Neuronal stem cell (in vitro differentiated cells): ENCODE results near the gene HMGN1.

Experiments
- DNase-seq: peaks from one replicate; pipeline ENCODE4 v3.0.0-alpha.2; 2013; ENCODE audit warnings: low spot score
- H2AFZ ChIP-seq: one replicate; pipeline ENCODE4 v1.6.1; 2013; ENCODE audit warnings: mild to moderate bottlenecking, low read length, inconsistent platforms
- H2AK5ac ChIP-seq: 2 replicates; pipeline ENCODE4 v1.6.1; 2013; ENCODE audit warnings: low read depth, mild to moderate bottlenecking, inconsistent platforms, low read length, moderate library complexity, mixed read lengths
- H2BK120ac ChIP-seq: 2 replicates; pipeline ENCODE4 v1.6.1; 2013; ENCODE audit warnings: low read depth, mild to moderate bottlenecking, inconsistent platforms, low read length, moderate library complexity, mixed read lengths
- H2BK12ac ChIP-seq: one replicate; pipeline ENCODE4 v1.6.1; 2013; ENCODE audit warnings: low read length, inconsistent platforms
- H2BK15ac ChIP-seq: 2 replicates; pipeline ENCODE4 v1.6.1; 2013; ENCODE audit warnings: mild to moderate bottlenecking, low read length, inconsistent platforms, mixed read lengths
- H2BK5ac ChIP-seq: one replicate; pipeline ENCODE4 v1.6.1; 2013; ENCODE audit warnings: inconsistent platforms, mild to moderate bottlenecking, low read length, moderate library complexity
- H3K14ac ChIP-seq: one replicate; pipeline ENCODE4 v1.6.1; 2013; ENCODE audit warnings: low read length, inconsistent platforms
- H3K18ac ChIP-seq: 2 replicates; pipeline ENCODE4 v1.6.1; 2013; ENCODE audit warnings: low read length, inconsistent platforms
- H3K23ac ChIP-seq: 2 replicates; pipeline ENCODE4 v1.6.1; 2013; ENCODE audit warnings: low read depth, mild to moderate bottlenecking, mixed read lengths, low read length, inconsistent platforms; ENCODE audit not compliant: poor library complexity
- H3K27ac ChIP-seq: replicated peaks from 3 replicates; pipeline ENCODE4 v1.5.1; 2013; ENCODE audit warnings: low read length, inconsistent platforms
- H3K27me3 ChIP-seq, 3 experiments: 2 replicates each; pipeline ENCODE4 v1.6.1; 2013; ENCODE audit warnings: low read length in 3 of 3, mild to moderate bottlenecking in 2 of 3, inconsistent platforms in 1 of 3, low read depth in 1 of 3, mixed read lengths in 1 of 3, moderate library complexity in 1 of 3; ENCODE audit not compliant: control insufficient read depth in 3 of 3, insufficient read depth in 3 of 3
- H3K36me3 ChIP-seq, 2 donors: replicated peaks in 1 of 2; 2 replicates each; pipeline ENCODE4 v1.6.1; 2013; ENCODE audit warnings: low read length in 2 of 2; ENCODE audit not compliant: control insufficient read depth in 2 of 2, insufficient read depth in 2 of 2
- H3K4ac ChIP-seq: 2 replicates; pipeline ENCODE4 v1.6.1; 2013; ENCODE audit warnings: inconsistent platforms, mild to moderate bottlenecking, low read length, moderate library complexity
- H3K4me1 ChIP-seq, 2 donors: 1 replicate in 1 of 2; 2 replicates in 1 of 2; pipeline ENCODE4 v1.6.1; 2013; ENCODE audit warnings: low read length in 2 of 2, low read depth in 1 of 2; ENCODE audit not compliant: control insufficient read depth in 2 of 2, insufficient read depth in 1 of 2
- H3K4me2 ChIP-seq: one replicate; pipeline ENCODE4 v1.6.1; 2013; ENCODE audit warnings: mild to moderate bottlenecking, low read length, inconsistent platforms; ENCODE audit not compliant: insufficient read depth, poor library complexity, severe bottlenecking
- H3K4me3 ChIP-seq, 2 donors: 2 replicates each; pipeline ENCODE4 v1.5.1; 2013; ENCODE audit warnings: low read length in 2 of 2, mild to moderate bottlenecking in 2 of 2, inconsistent platforms in 1 of 2, moderate library complexity in 1 of 2
- H3K79me1 ChIP-seq: one replicate; pipeline ENCODE4 v1.6.1; 2013; ENCODE audit warnings: low read depth, mild to moderate bottlenecking, inconsistent platforms, low read length, moderate library complexity
- H3K9ac ChIP-seq: one replicate; pipeline ENCODE4 v1.6.1; 2013; ENCODE audit warnings: mild to moderate bottlenecking, low read depth, low read length, inconsistent platforms; ENCODE audit not compliant: poor library complexity
- H3K9me3 ChIP-seq, 2 donors: replicated peaks in 1 of 2; 2 replicates each; pipeline versions ENCODE3 to v1.6.1; 2013; ENCODE audit warnings: low read length in 2 of 2, mild to moderate bottlenecking in 2 of 2, inconsistent platforms in 1 of 2, low read depth in 1 of 2, mixed read lengths in 1 of 2, moderate library complexity in 1 of 2; ENCODE audit not compliant: control insufficient read depth in 2 of 2, insufficient read depth in 1 of 2
- H4K8ac ChIP-seq: one replicate; pipeline ENCODE4 v1.6.1; 2013; ENCODE audit warnings: low read depth, mild to moderate bottlenecking, inconsistent platforms, low read length, moderate library complexity
- H4K91ac ChIP-seq: one replicate; pipeline ENCODE4 v1.6.1; 2013; ENCODE audit warnings: low read length, low read depth, mild to moderate bottlenecking, inconsistent platforms; ENCODE audit not compliant: poor library complexity
- WGBS, 2 donors: extraction: QIAGEN DNeasy Blood & Tissue Kit; methylation state at CpG; one replicate each; pipeline ENCODE4 v1.1.7; 2013; ENCODE audit warnings: missing lambda C conversion rate in 2 of 2, mixed read lengths in 1 of 2; ENCODE audit not compliant: insufficient read length in 2 of 2, insufficient replicate concordance in 1 of 2; ENCODE audit errors: extremely low coverage in 2 of 2; 5-methylcytosine and 5-hydroxymethylcytosine counted together

The HMGN1 gene

DNA sequence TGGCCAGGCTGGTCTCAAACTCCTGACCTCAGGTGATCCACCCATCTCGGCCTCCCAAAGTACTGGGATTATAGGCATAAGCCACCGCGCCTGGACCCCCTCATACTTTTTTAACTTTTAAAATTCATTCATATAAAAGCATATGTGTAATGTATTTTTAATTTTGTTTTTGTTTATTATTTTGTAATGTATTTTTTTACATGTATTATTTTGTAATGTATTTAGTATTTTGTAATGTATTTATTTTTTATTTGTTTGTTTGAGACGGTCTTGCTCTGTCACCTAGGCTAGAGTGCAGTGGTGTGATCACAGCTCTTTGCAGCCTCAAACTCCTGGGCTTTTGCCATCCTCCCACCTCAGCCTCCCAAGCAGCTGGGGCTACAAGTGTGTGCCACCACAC lies 23.4 kb downstream of the HMGN1 start:
- no CpG with 5 or more reads among the region's 4 CpGs for WGBS, 2 donors

DNA sequence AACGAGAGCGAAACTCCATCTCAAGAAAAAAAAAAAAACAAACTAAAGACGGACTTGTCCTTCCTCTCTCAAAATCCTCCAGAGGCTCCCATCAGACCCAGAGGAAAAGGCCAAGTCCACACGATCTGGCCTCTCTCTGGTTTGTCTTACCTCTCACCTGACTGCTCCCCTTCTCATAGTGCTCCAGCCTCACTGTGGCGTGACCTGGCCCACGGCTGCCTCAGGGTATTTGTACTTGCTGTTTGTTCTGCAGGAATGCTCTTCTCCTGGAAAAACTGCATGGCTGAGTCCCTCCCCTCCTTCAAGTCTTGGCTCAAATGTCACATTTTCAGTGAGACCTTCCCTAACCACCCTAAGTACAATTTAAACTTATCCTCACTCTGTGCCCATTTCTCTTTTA lies 27.5 kb downstream of the HMGN1 start:
- Histone ChIP-seq H2BK5ac (no peak overlapping the region), H3K18ac (no peak overlapping the region), H3K4me1 (no peaks in the 10 kb centered on the region), H3K4ac (no peak overlapping the region), H4K91ac (no peak overlapping the region), H3K4me2 (no peak overlapping the region), H3K14ac (no peak overlapping the region), H2AK5ac (no peak overlapping the region), H2BK120ac (no peak overlapping the region), H2BK12ac (no peak overlapping the region), H3K4me3 (no peak overlapping the region), H3K36me3 (no peaks in the 10 kb centered on the region), H4K8ac (no peak overlapping the region), H3K79me1 (no peaks in the 10 kb centered on the region), H2BK15ac (no peak overlapping the region), H3K9me3 (no peaks in the 10 kb centered on the region), H2AFZ (no peak overlapping the region), H3K27me3 (no peaks in the 10 kb centered on the region), H3K27ac (no peak overlapping the region), H3K23ac (no peak overlapping the region), H3K9ac (no peak overlapping the region)
- DNase-seq: no peak
- no CpG with 5 or more reads among the region's 6 CpGs for WGBS, 2 donors

More for the DNA sequence above, 23.4 kb downstream of the HMGN1 start:
- Histone ChIP-seq H4K91ac (no peak overlapping the region), H3K18ac (no peak overlapping the region), H3K4me3 (no peak overlapping the region), H3K4me2 (no peak overlapping the region), H2BK5ac (no peak overlapping the region), H3K27ac (no peak overlapping the region), H3K14ac (no peak overlapping the region), H3K4me1 (no peaks in the 10 kb centered on the region), H3K4ac (no peak overlapping the region), H3K27me3 (no peaks in the 10 kb centered on the region), H3K9ac (no peak overlapping the region), H2AK5ac (no peak overlapping the region), H4K8ac (no peak overlapping the region), H3K9me3 (no peaks in the 10 kb centered on the region), H3K23ac (no peak overlapping the region), H3K79me1 (no peaks in the 10 kb centered on the region), H3K36me3 (no peaks in the 10 kb centered on the region), H2BK120ac (no peak overlapping the region), H2AFZ (no peak overlapping the region), H2BK12ac (no peak overlapping the region), H2BK15ac (no peak overlapping the region)
- no peak for DNase-seq

- Histone ChIP-seq H3K23ac (no peak overlapping the region), H2AFZ (no peak overlapping the region), H2AK5ac (no peak overlapping the region), H3K14ac (no peak overlapping the region), H3K27me3 (no peaks in the 10 kb centered on the region), H3K4me2 (no peak overlapping the region), H3K27ac (no peak overlapping the region), H3K4me1 (no peaks in the 10 kb centered on the region), H2BK12ac (no peak overlapping the region), H2BK120ac (no peak overlapping the region), H3K4ac (no peak overlapping the region), H3K79me1 (no peaks in the 10 kb centered on the region), H4K8ac (no peak overlapping the region), H3K9me3 (no peaks in the 10 kb centered on the region), H2BK15ac (no peak overlapping the region), H2BK5ac (no peak overlapping the region), H3K18ac (no peak overlapping the region), H3K9ac (no peak overlapping the region), H4K91ac (no peak overlapping the region), H3K4me3 (no peak overlapping the region), H3K36me3 (no peaks in the 10 kb centered on the region)
- no peak for DNase-seq
- WGBS, 2 donors: no CpG with 5 or more reads among the region's 3 CpGs
Observed at GRCh38 chr21:39319814-39320332, 29.0 kb downstream of the HMGN1 start.

DNA sequence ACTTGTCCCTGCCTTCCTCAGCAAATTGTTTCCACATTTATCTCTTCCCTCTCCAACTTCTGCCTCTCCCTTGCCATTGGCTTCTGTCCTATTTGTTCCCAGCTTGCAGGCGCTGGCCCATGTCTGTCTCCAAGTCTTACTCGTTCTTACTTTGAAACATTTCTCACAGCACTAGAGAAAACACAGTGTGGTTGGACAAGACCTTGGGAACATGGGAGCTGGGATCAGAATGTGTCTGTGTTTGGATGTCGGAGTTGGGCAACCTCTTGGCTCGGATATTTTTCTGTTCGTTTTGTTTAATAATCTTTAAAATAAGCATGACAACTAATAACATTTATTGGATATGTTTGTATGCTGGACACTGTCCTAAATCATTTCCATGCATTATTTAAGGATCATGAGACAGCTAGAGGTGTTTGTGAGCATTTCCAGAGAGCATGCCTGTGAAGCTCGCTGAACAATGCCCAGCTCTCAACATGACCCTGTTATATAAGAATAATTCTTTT lies 29.6 kb downstream of the HMGN1 start:
- Histone ChIP-seq H3K4me3 (no peak overlapping the region), H2BK15ac (no peak overlapping the region), H3K36me3 (no peaks in the 10 kb centered on the region), H3K9me3 (no peaks in the 10 kb centered on the region), H4K91ac (no peak overlapping the region), H4K8ac (no peak overlapping the region), H2BK5ac (no peak overlapping the region), H3K14ac (no peak overlapping the region), H3K4ac (no peak overlapping the region), H3K79me1 (no peaks in the 10 kb centered on the region), H3K23ac (no peak overlapping the region), H3K27me3 (no peaks in the 10 kb centered on the region), H2BK12ac (no peak overlapping the region), H3K18ac (no peak overlapping the region), H2BK120ac (no peak overlapping the region), H3K4me1 (peaks cover 2 to 5% of the 10 kb centered on the region in 2 donors), H3K9ac (no peak overlapping the region), H3K27ac (no peak overlapping the region), H2AFZ (no peak overlapping the region), H3K4me2 (no peak overlapping the region), H2AK5ac (no peak overlapping the region)
- no peak for DNase-seq
- no CpG with 5 or more reads among the region's 6 CpGs for WGBS, 2 donors
